HG02870 (cell line): ENCODE data around the gene NME5.

ENCODE experiments used
- ATAC-seq: cut with Tn5 transposase; IDR thresholded peaks from one replicate; pipeline ENCODE4 v1.9.1; 2021; ENCODE audit warnings: mild to moderate bottlenecking, moderate library complexity; ENCODE audit not compliant: unreplicated experiment

NME5 gene

GRCh38 chr5:138140268-138140667 lies 1.0 kb upstream of the NME5 start:
- no peak for ATAC-seq

- no peak for ATAC-seq
Observed at GRCh38 chr5:138139781-138140090, 508 bp upstream of the NME5 start.

GRCh38 chr5:138132543-138132942 lies 6.7 kb downstream of the NME5 start:
- no peak for ATAC-seq

- ATAC-seq, result no peak
Observed at GRCh38 chr5:138129347-138129746, 9.9 kb downstream of the NME5 start.

GRCh38 chr5:138128334-138128733 lies 10.9 kb downstream of the NME5 start:
- no peak for ATAC-seq

DNA sequence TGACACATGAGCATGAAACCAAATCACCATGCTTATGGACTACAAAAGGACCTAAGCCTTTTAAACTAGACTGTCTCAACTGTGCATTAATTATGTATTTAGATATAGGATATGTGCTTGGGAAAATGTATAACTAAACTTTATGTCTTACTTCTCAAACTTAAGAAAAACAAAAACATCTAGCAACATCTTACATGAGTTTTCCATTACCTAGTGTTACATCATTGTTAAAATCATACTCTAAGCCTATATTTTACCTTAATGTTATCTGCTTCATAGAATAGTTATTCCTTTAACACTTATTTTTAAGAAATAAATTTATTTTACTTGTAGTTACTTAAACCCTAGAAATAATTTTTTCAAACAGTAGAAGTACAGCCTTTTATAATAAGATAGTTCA lies 24.0 kb downstream of the NME5 start:
- ATAC-seq, result no peak

- ATAC-seq, result no peak
Observed at GRCh38 chr5:138111937-138112336, 27.3 kb downstream of the NME5 start.

- no peak for ATAC-seq
Observed at GRCh38 chr5:138111181-138111580, 28.0 kb downstream of the NME5 start.

DNA sequence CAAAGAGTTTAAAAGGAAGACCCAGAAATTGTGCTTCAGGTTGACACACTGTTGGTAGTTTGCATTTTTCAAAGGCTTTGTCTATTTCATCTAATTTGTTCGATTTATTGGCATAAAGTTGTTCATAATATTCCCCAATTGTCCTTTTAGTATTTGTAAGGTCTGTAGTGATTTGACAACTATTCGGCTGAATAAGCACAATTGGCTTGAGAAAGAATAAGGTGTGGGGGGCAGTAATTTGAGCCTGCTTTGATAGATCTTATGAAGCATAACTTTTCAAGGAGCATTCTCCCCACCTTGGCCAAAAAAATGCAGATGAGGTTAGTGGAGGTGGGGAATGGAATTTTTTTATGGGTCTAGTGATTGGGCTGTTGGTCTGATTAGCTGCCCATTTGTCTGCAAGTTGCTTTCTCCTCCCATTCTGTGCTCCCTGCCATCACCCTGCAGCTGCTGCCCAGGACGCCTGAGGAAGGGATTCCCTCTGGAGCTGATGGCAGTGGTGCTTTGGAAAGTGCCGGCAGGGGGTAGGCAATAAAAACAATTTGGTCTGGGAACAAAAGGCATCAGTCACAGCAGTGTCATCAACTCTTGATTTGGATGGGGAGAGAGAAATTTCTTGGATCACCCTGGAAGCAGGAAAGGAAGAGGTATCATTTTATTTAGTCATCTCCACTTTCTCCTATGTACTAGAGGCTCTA lies 28.8 kb downstream of the NME5 start:
- no peak for ATAC-seq

DNA sequence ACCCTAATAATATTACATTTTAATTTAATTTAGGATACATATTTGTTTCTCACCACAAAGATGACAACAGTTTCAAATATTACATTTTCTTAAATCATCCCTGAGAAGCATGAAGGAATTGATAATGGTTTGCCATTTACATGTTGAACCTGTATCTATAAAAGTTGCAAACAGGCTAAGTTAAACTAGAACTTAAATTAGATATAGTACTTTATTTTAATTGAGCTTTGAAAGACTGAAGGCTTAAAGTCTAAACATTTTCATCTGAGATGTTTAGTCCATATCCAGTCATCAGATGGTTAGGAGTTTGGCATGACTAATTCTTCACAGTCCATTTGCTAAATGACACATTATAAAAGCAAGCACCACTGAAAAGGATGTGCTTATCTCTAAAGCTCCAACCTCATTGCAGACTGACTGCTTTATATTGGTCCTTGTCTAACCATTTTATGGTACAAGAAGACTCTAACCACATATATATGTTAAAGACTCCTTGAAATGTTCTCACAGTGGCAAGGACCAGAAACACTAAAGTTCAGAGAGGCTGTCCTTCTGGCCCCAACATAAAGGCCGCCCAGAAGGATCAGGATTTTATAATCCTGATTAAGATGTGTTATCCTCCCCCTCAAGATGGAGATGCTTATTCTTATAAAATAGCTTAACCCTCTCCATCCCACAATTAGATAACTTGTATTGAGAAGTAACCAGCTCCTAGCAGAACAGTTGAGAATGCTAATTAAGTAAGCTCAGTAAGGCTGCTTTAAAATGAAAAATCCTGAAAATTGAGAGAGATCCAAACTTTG lies 29.6 kb downstream of the NME5 start:
- ATAC-seq, result no peak

DNA sequence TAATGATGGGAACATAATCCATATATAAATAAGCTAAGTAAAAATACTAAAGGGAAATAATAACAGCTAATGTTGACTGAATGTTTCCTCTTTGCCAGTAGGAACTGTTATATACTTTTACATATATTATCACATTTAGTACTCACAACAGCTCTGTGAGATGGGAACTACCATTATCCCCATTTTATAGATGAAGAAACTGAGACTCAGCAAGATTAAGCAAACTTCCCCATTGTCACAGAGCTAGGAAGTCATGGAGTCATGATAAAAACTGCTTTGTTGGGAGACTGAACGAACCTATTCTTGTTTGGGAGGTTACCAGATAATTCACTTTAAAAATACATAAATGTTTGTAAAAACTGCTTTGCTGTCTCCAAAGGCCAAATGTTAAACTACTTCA lies 32.0 kb downstream of the NME5 start:
- ATAC-seq, result no peak

DNA sequence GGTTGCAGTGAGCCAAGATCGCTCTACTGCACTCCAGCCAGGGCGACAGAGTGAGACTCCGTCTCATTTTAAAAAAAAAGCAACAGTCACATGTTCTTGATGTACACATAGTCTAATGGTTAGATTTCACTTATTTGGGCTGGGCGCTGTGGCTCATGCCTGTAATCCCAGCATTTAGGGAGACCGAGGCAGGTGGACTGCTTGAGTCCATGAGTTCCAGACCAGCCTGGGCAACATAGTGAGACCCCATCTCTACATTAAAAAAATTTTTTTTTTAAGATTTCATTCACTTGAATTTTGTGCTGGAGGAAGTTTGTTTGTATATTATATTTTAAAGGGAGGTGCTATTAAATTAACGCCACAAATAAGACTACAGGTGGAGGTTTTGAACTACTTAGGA lies 33.5 kb downstream of the NME5 start:
- ATAC-seq, result no peak

GRCh38 chr5:138103319-138103637 lies 36.0 kb downstream of the NME5 start:
- ATAC-seq, result no peak

- ATAC-seq, result no peak
Observed at GRCh38 chr5:138102454-138103318, 36.5 kb downstream of the NME5 start.

GRCh38 chr5:138096997-138097828 lies 42.0 kb downstream of the NME5 start:
- ATAC-seq, result no peak

- no peak for ATAC-seq
Observed at GRCh38 chr5:138096363-138096762, 42.9 kb downstream of the NME5 start.

DNA sequence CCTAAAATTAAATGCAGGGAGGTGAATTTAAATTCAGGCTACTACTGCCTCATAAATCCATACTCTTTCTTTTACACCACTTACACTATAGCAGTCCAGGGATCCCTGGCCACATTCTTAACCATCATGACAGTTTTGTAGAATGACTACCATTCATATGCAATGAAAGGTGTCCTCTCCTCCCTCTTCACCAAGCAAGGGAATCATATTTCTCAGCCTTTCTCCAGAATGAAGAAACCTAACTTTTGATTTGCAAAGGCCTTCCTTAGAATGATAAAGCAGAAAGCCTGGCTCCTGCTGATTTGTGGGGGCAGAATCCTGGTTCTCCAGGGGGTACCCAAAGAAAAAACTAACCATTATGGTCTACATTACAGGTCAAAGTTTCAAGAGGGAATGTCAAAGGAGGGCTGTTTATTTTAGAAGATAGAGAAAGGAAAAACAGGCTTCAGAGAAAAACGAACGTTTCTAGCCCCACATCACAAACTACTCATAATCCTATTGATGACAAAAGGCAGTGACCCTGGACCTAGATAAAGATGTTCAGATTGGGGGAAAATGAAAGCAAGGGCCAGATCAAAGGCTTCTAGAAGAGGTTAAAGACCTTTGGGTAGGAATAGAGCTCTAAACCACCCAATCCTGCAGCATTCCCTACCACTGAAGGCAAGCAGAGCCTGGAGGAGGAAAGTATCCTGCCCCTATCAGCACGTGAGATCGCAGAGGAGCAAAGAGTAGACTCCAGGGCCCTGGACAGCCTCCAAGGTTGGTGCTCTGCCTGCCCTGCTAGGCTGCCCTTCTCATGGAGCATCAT lies 43.9 kb downstream of the NME5 start:
- no peak for ATAC-seq

DNA sequence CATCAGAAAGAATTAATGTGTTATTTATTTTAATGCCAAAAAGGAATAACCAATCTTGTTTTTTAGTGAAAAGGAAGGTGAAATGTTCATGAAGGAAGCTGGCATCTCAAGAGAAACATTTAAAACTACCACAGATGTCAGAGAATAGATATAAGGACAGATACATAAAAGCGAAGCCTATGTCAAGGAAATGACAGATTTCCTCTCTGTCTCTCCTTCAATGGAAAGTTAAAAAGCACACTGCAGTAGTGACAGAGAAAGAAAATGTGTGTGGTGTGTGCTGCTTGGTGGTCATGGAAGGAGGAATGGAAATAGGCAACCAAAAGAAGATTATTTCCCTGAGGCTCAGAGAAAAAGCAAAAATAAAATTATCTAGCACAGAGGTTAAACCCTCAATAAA lies 46.2 kb downstream of the NME5 start:
- ATAC-seq, result no peak

- no peak for ATAC-seq
Observed at GRCh38 chr5:138092301-138092700, 46.9 kb downstream of the NME5 start.

GRCh38 chr5:138091685-138092084 lies 47.5 kb downstream of the NME5 start:
- no peak for ATAC-seq
